OCI-LY1 (cell line): ENCODE data around the gene MARS1.

Experiments
- CTCF ChIP-seq: fragments of 200-600 bp; sonication (generic), shearing (Covaris generic); IDR thresholded peaks from 2 replicates; pipeline ENCODE4 v1.5.1; 2017; ENCODE audit warnings: mild to moderate bottlenecking, antibody characterized with exemption, low read length, moderate library complexity, mixed read lengths
- EZH2 ChIP-seq: fragments of 200-600 bp; sonication (generic), shearing (Covaris generic); IDR thresholded peaks from 2 replicates; pipeline ENCODE4 v1.8.0; 2017; ENCODE audit warnings: borderline replicate concordance, mixed run types, mild to moderate bottlenecking, antibody characterized with exemption, low read length, moderate library complexity, mixed read lengths

- TF ChIP-seq CTCF (peak; percentile 97), EZH2 (no peak)
These were observed 28.7 kb upstream of the MARS1 start for GRCh38 chr12:57459055-57459749.
